GM19238 (cell line): ENCODE measurements around the gene COG5.
"Not testable (repeated sequence)": the region's sequence is repeated elsewhere in the genome, so short reads cannot be mapped to it uniquely, and the experiment has no call there.

Source experiments
- DNase-seq: peaks from one replicate; pipeline ENCODE4 v3.0.0; 2011; ENCODE audit warnings: low spot score; ENCODE audit not compliant: insufficient read length

The COG5 gene

GRCh38 chr7:107277331-107277730 is 286.4 kb downstream of the COG5 start:
- DNase-seq: no peak

GRCh38 chr7:107276220-107276827 is 287.4 kb downstream of the COG5 start:
- no peak for DNase-seq

GRCh38 chr7:107274506-107274905 is 289.2 kb downstream of the COG5 start:
- DNase-seq: no peak

GRCh38 chr7:107269790-107270189 is 293.9 kb downstream of the COG5 start:
- no peak for DNase-seq

GRCh38 chr7:107268594-107268993 is 295.1 kb downstream of the COG5 start:
- DNase-seq: no peak

GRCh38 chr7:107267138-107267537 is 296.6 kb downstream of the COG5 start:
- DNase-seq: no peak

- DNase-seq: no peak
Observed at GRCh38 chr7:107264723-107265122, 299.0 kb downstream of the COG5 start.

- no peak for DNase-seq
Observed at GRCh38 chr7:107262857-107263256, 300.9 kb downstream of the COG5 start.

GRCh38 chr7:107258737-107259136 is 305.0 kb downstream of the COG5 start:
- no peak for DNase-seq

- no peak for DNase-seq
Observed at GRCh38 chr7:107255602-107256001, 308.1 kb downstream of the COG5 start.

- DNase-seq: no peak
Observed at GRCh38 chr7:107254398-107254985, 309.2 kb downstream of the COG5 start.

GRCh38 chr7:107253599-107253998 is 310.1 kb downstream of the COG5 start:
- DNase-seq: no peak

- DNase-seq: no peak
Observed at GRCh38 chr7:107251963-107252362, 311.8 kb downstream of the COG5 start.

- DNase-seq: no peak
Observed at GRCh38 chr7:107248551-107249316, 315.0 kb downstream of the COG5 start.

- DNase-seq: not testable (repeated sequence)
Observed at GRCh38 chr7:107246836-107247235, 316.9 kb downstream of the COG5 start.

- no peak for DNase-seq
Observed at GRCh38 chr7:107244613-107245012, 319.1 kb downstream of the COG5 start.

GRCh38 chr7:107242267-107242666 is 321.5 kb downstream of the COG5 start:
- no peak for DNase-seq

- DNase-seq: no peak
Observed at GRCh38 chr7:107237451-107237850, 326.3 kb downstream of the COG5 start.

- no peak for DNase-seq
Observed at GRCh38 chr7:107236862-107237261, 326.9 kb downstream of the COG5 start.

GRCh38 chr7:107234436-107234835 is 329.3 kb downstream of the COG5 start:
- no peak for DNase-seq

GRCh38 chr7:107233981-107234380 is 329.7 kb downstream of the COG5 start:
- DNase-seq: no peak

GRCh38 chr7:107233174-107233573 is 330.5 kb downstream of the COG5 start:
- DNase-seq: no peak
